ENCODE measurements around the gene KIF17. TPM values are rescaled to one million over a fixed set of nuclear protein-coding genes. Genes with fewer than 3 reads are reported as not detected.

The KIF17 gene
- polyA plus RNA-seq, 2 of the 4 experiments (the other 2 are of a cell fraction), result 0.78 to 1.0 TPM

- no peak overlapping the region for H3K4me3 ChIP-seq
- no peak overlapping the region for H3K27ac ChIP-seq
- TF ChIP-seq TP53 (CRISPR knock-in tag; IDR thresholded peaks at IDR 0.05), result no peak
- TF ChIP-seq BCL3 (IDR thresholded peaks at IDR 0.05), result no peak
- TF ChIP-seq JUN (IDR thresholded peaks at IDR 0.05), result no peak
- TF ChIP-seq HMGXB4 (CRISPR knock-in tag; IDR thresholded peaks at IDR 0.05; ENCODE audit: borderline replicate concordance), result no peak
- TF ChIP-seq SMC3 (IDR thresholded peaks at IDR 0.05), result no peak
- TF ChIP-seq HEYL (CRISPR knock-in tag; IDR thresholded peaks at IDR 0.05), result no peak
- TF ChIP-seq ZSCAN20 (CRISPR knock-in tag; IDR thresholded peaks at IDR 0.05), result no peak
- TF ChIP-seq NPAS2 (CRISPR knock-in tag; IDR thresholded peaks at IDR 0.05; ENCODE audit: borderline replicate concordance), result no peak
- no peak for TF ChIP-seq CHD4 (IDR thresholded peaks at IDR 0.05; ENCODE audit: borderline replicate concordance)
- no peak for TF ChIP-seq RCOR1 (IDR thresholded peaks at IDR 0.05; ENCODE audit: low read depth, low read length)
- TF ChIP-seq POLR2AphosphoS2 (conservative IDR thresholded peaks at IDR 0.05; ENCODE audit: low read length), result no peak
- no peak for TF ChIP-seq FOSB (CRISPR knock-in tag; IDR thresholded peaks at IDR 0.05)
- TF ChIP-seq MAX (IDR thresholded peaks at IDR 0.05), result no peak
- H3K4me1 ChIP-seq, result no peaks in the 10 kb centered on the region
- CTCF ChIA-PET, result interaction anchor here (0.6 to 8.6 kb wide), 12 partner anchors 8 to 553 kb away, joined by 3 to 101 read pairs (median 5); partner anchors contain the start of gene CDA
- no peak overlapping the region for H3K4me2 ChIP-seq
- FAIRE-seq, result no peak
- WGBS (ENCODE audit: missing lambda C conversion rate), result 77% methylated on average over 4 of the region's 10 CpGs
- POLR2A ChIA-PET, result no interaction called here
- H3K9me3 ChIP-seq, result no peaks in the 10 kb centered on the region
- ATAC-seq, result no peak
- no peak for DNase-seq (ENCODE audit: low read depth in 1 of 2, low spot score in 1 of 2)
Measured at GRCh38 chr1:20641975-20642374, 75.8 kb downstream of the KIF17 start.

- 14% methylated on average over 6 of the region's 6 CpGs for WGBS (ENCODE audit: missing lambda C conversion rate)
- peak; percentile 83 to 85; a peak in 5 of 6 replicates for ATAC-seq
- no peak overlapping the region for H3K27ac ChIP-seq
- FAIRE-seq, result no peak
- H3K4me1 ChIP-seq, result peaks cover 3% of the 10 kb centered on the region; the same call in 1 of the 3 replicates
- no peak overlapping the region for H3K4me2 ChIP-seq
- H3K9me3 ChIP-seq, result no peaks in the 10 kb centered on the region
- CTCF ChIA-PET, result interaction anchor here (0.8 to 8.6 kb wide), 16 partner anchors 8 to 146 kb away, joined by 3 to 101 read pairs (median 4); no protein-coding TSS in a partner anchor
- POLR2A ChIA-PET, result no interaction called here
- DNase-seq (ENCODE audit: low read depth in 1 of 2, low spot score in 1 of 2), result peak; percentile 45 to 54
- no peak overlapping the region for H3K4me3 ChIP-seq
- TF ChIP-seq BCL3 (IDR thresholded peaks at IDR 0.05), result no peak
- TF ChIP-seq HOXB13 (CRISPR knock-in tag; IDR thresholded peaks at IDR 0.05; ENCODE audit: low read depth), result no peak
- TF ChIP-seq ATOH8 (CRISPR knock-in tag; IDR thresholded peaks at IDR 0.05; ENCODE audit: low read depth), result no peak
- TF ChIP-seq ESRRA (IDR thresholded peaks at IDR 0.05; ENCODE audit: borderline replicate concordance, low read length), result no peak
- TF ChIP-seq RARB (CRISPR knock-in tag; IDR thresholded peaks at IDR 0.05), result no peak
- TF ChIP-seq ZNF302 (CRISPR knock-in tag; IDR thresholded peaks at IDR 0.05), result no peak
- TF ChIP-seq MYC (IDR thresholded peaks at IDR 0.05; ENCODE audit: borderline replicate concordance, low read length), result no peak
- no peak for TF ChIP-seq HDAC2 (IDR thresholded peaks at IDR 0.05)
- TF ChIP-seq RAD21 (conservative IDR thresholded peaks at IDR 0.05 in 1 of 2, IDR thresholded peaks at IDR 0.05 in 1 of 2), result peak; percentile 86 to 88
- no peak for TF ChIP-seq HOXA7 (CRISPR knock-in tag; IDR thresholded peaks at IDR 0.05)
- TF ChIP-seq SMC3 (IDR thresholded peaks at IDR 0.05), result peak; percentile 86
- no peak for TF ChIP-seq SREBF2 (IDR thresholded peaks at IDR 0.05)
- peak; percentile 83 for TF ChIP-seq CTCF (IDR thresholded peaks at IDR 0.05)
- no peak for TF ChIP-seq E2F6 (IDR thresholded peaks at IDR 0.05; ENCODE audit: borderline replicate concordance, low read depth)
- TF ChIP-seq HOXB5 (CRISPR knock-in tag; IDR thresholded peaks at IDR 0.05), result no peak
- TF ChIP-seq RCOR1 (IDR thresholded peaks at IDR 0.05; ENCODE audit: low read depth, low read length), result no peak
- no peak for TF ChIP-seq ZC3H11A (IDR thresholded peaks at IDR 0.05)
- no peak for TF ChIP-seq FOSL2 (IDR thresholded peaks at IDR 0.05)
- no peak for TF ChIP-seq FOSL2 (CRISPR knock-in tag; IDR thresholded peaks at IDR 0.05)
Measured at GRCh38 chr1:20640183-20640597, 77.6 kb downstream of the KIF17 start.
